Neural progenitor cell (in vitro differentiated cells): ENCODE data around the gene ATP8B3.

Experiments
- CTCF ChIP-seq: fragments of 200-600 bp; sonication (generic); IDR thresholded peaks from 2 replicates; pipeline ENCODE4 v1.5.1; 2017; ENCODE audit warnings: antibody characterized with exemption, mild to moderate bottlenecking
- EZH2 ChIP-seq: fragments of 200-600 bp; sonication (generic); IDR thresholded peaks from 2 replicates; pipeline ENCODE4 v1.6.1; 2017; ENCODE audit warnings: antibody characterized with exemption, mild to moderate bottlenecking, moderate library complexity
- EZH2phosphoT487 ChIP-seq: fragments of 200-600 bp; sonication (generic); IDR thresholded peaks from 2 replicates; pipeline ENCODE4 v1.6.1; 2017; ENCODE audit warnings: antibody characterized with exemption

GRCh38 chr19:1849886-1850398 lies 37.9 kb upstream of the ATP8B3 start:
- no peak for TF ChIP-seq CTCF
- no peak for TF ChIP-seq EZH2
- TF ChIP-seq EZH2phosphoT487: no peak
